ENCODE measurements around the gene DHX8. TPM values are rescaled to one million over a fixed set of nuclear protein-coding genes. Genes with fewer than 3 reads are reported as not detected.

Gene DHX8
- total RNA-seq, 1 experiment from 2014 or later = 54.1 TPM

DNA sequence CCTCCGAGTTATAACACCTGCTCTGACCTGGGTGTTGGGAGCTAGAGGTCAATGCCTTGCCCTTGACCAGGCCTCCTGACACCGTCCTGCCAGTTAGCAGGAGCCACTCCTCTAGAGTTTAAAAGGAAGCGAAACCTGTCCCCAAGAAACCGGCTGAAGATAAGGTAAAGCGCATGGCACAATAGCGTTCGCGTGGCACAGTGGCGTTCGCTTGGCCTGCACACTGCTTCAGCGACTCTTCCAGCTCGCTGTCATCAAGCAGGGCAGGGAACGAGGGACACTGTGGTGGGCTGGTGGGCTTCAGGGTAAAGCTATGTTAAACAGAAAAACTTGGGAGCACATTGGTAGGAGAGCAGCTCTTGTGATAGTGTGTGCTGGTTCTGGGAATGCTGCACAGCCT is 90.6 kb downstream of the DHX8 start:
- no peak overlapping the region for H4K91ac ChIP-seq (ENCODE audit: insufficient read length, low read depth, low read length)
- H3K9me3 Mint-ChIP-seq = no peaks in the 10 kb centered on the region
- TF ChIP-seq, protein P1, sequence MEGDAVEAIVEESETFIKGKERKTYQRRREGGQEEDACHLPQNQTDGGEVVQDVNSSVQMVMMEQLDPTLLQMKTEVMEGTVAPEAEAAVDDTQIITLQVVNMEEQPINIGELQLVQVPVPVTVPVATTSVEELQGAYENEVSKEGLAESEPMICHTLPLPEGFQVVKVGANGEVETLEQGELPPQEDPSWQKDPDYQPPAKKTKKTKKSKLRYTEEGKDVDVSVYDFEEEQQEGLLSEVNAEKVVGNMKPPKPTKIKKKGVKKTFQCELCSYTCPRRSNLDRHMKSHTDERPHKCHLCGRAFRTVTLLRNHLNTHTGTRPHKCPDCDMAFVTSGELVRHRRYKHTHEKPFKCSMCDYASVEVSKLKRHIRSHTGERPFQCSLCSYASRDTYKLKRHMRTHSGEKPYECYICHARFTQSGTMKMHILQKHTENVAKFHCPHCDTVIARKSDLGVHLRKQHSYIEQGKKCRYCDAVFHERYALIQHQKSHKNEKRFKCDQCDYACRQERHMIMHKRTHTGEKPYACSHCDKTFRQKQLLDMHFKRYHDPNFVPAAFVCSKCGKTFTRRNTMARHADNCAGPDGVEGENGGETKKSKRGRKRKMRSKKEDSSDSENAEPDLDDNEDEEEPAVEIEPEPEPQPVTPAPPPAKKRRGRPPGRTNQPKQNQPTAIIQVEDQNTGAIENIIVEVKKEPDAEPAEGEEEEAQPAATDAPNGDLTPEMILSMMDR (conservative IDR thresholded peaks at IDR 0.05) = no peak
- no peak overlapping the region for H2BK15ac ChIP-seq (ENCODE audit: low read depth, low read length)
- peaks cover 3% of the 10 kb centered on the region for H3K23me2 ChIP-seq (ENCODE audit: insufficient read length, low read depth, low read length, poor library complexity, severe bottlenecking)
- H4K8ac ChIP-seq (replicated peaks; ENCODE audit: insufficient read length, low read depth, low read length) = no peak overlapping the region
- no peak overlapping the region for H3K4me2 ChIP-seq (ENCODE audit: insufficient read depth, insufficient read length, low read length)
- H3K27ac Mint-ChIP-seq = no peak overlapping the region
- H4K5ac ChIP-seq (ENCODE audit: insufficient read length, low read depth, low read length) = no peak overlapping the region
- no peak overlapping the region for H3T11ph ChIP-seq (ENCODE audit: low read length)
- H2AK5ac ChIP-seq (ENCODE audit: insufficient read length, low read length) = no peak overlapping the region
- no CpG with 5 or more reads among the region's 13 CpGs for WGBS (ENCODE audit: extremely low coverage, insufficient read length, low lambda C conversion rate)
- H3K4me3 Mint-ChIP-seq = no peak overlapping the region
- no peak overlapping the region for H2AFZ ChIP-seq (ENCODE audit: low read length)
- H3K9ac ChIP-seq (ENCODE audit: extremely low read depth, insufficient read length, low read length) = no peak overlapping the region
- no peak overlapping the region for H3K18ac ChIP-seq (ENCODE audit: insufficient read length, low read depth, low read length)
- H4K20me1 ChIP-seq (ENCODE audit: control insufficient read depth, insufficient read depth, insufficient read length) = no peaks in the 10 kb centered on the region
- H3K9me3 ChIP-seq (ENCODE audit: control insufficient read depth, low read depth, low read length) = no peaks in the 10 kb centered on the region
- no peak overlapping the region for H3K23ac ChIP-seq (ENCODE audit: insufficient read length, low read depth, low read length)
- H3K14ac ChIP-seq (ENCODE audit: insufficient read depth, low read length) = no peak overlapping the region
- no peak overlapping the region for H2BK12ac ChIP-seq (ENCODE audit: insufficient read length, low read depth, low read length)
- no peaks in the 10 kb centered on the region for H3K27me3 ChIP-seq (ENCODE audit: insufficient read depth, low read length)
- no peak overlapping the region for H2BK120ac ChIP-seq (ENCODE audit: low read depth, low read length, poor library complexity, severe bottlenecking)
- no peaks in the 10 kb centered on the region for H3K79me2 ChIP-seq (ENCODE audit: insufficient read depth, low read length)
- no peak overlapping the region for H3K56ac ChIP-seq (ENCODE audit: insufficient read length, low read depth, low read length)
- no peak overlapping the region for H2BK5ac ChIP-seq (ENCODE audit: insufficient read length, low read length)
- H3K27ac ChIP-seq (ENCODE audit: insufficient read length, low read depth, low read length) = no peak overlapping the region
- H3K4ac ChIP-seq (ENCODE audit: low read depth, low read length) = no peak overlapping the region
- H3K27me3 Mint-ChIP-seq (ENCODE audit: low read depth) = no peaks in the 10 kb centered on the region; the same call in 1 of the 2 replicates
- no peaks in the 10 kb centered on the region for H3K36me3 Mint-ChIP-seq (ENCODE audit: insufficient read depth in 1 of 3, low read depth in 3 of 3)
- no peaks in the 10 kb centered on the region for H3K4me1 ChIP-seq (ENCODE audit: insufficient read depth, low read length)
- DNase-seq = no peak
- H3K79me1 ChIP-seq (ENCODE audit: insufficient read depth, low read depth, low read length, poor library complexity, severe bottlenecking) = no peaks in the 10 kb centered on the region
- peaks cover 32 to 35% of the 10 kb centered on the region in 2 experiments for H3K4me1 Mint-ChIP-seq
- H2BK20ac ChIP-seq (ENCODE audit: low read depth, low read length, poor library complexity, severe bottlenecking) = no peak overlapping the region

Measured in H9 (cell line).